ENCODE data around the gene RCOR2. TPM values are rescaled to one million over a fixed set of nuclear protein-coding genes. Genes with fewer than 3 reads are reported as not detected.
A peak's percentile ranks its signal among the peaks of the same experiment; 100 is the strongest.

The RCOR2 gene
- total and polyA plus RNA-seq, 2 of the 13 experiments (the other 11 are each of a cell fraction or from before 2014, with no cell fraction given), result 8.3 to 8.5 TPM

DNA sequence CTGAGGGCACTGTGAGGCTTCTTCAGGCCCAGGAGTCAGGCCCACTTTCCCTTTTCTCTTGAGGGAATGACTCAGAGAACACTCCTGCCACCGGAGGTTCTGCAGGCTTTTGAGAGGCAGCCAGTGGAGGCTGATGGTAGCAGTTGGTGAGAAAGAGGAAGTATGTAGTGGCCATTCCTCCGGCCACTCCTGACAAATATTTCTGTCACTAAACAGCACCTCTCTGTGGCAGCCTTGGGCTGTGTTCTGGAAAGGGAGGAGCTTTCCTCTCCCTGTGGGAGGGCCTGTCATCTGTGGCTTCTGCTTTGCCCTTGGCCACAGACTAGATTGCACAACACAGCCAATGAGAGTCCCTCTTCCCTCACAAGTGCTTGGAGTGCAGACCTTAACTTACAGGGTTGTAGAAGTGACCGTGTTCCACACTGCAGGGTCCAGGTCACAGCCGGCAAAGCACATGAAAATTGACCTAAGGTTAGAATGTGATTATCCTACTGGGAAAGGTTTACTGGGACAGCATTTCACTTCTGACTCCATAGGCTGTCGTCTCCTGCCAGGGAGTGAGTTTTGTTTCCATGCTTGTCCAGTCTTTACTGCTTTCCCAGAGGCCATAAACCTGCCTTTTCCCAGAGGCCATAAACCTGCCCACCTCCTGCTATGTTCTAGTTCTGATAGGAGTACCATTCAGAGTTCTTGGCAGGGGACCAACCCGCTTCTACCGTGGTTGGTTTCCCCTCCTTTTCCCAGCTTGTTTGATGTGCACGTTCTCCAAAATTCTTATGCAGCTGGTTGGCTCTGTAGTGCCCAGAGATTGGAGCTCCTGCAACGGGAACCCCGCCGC is 44.8 kb downstream of the RCOR2 start (continued):
- TF ChIP-seq, protein P1, sequence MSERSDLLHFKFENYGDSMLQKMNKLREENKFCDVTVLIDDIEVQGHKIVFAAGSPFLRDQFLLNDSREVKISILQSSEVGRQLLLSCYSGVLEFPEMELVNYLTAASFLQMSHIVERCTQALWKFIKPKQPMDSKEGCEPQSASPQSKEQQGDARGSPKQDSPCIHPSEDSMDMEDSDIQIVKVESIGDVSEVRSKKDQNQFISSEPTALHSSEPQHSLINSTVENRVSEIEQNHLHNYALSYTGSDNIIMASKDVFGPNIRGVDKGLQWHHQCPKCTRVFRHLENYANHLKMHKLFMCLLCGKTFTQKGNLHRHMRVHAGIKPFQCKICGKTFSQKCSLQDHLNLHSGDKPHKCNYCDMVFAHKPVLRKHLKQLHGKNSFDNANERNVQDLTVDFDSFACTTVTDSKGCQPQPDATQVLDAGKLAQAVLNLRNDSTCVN (CRISPR knock-in tag; IDR thresholded peaks at IDR 0.05; ENCODE audit: borderline replicate concordance), result peak; percentile 60; the same call in 1 of the 2 replicates
- TF ChIP-seq, protein P2, sequence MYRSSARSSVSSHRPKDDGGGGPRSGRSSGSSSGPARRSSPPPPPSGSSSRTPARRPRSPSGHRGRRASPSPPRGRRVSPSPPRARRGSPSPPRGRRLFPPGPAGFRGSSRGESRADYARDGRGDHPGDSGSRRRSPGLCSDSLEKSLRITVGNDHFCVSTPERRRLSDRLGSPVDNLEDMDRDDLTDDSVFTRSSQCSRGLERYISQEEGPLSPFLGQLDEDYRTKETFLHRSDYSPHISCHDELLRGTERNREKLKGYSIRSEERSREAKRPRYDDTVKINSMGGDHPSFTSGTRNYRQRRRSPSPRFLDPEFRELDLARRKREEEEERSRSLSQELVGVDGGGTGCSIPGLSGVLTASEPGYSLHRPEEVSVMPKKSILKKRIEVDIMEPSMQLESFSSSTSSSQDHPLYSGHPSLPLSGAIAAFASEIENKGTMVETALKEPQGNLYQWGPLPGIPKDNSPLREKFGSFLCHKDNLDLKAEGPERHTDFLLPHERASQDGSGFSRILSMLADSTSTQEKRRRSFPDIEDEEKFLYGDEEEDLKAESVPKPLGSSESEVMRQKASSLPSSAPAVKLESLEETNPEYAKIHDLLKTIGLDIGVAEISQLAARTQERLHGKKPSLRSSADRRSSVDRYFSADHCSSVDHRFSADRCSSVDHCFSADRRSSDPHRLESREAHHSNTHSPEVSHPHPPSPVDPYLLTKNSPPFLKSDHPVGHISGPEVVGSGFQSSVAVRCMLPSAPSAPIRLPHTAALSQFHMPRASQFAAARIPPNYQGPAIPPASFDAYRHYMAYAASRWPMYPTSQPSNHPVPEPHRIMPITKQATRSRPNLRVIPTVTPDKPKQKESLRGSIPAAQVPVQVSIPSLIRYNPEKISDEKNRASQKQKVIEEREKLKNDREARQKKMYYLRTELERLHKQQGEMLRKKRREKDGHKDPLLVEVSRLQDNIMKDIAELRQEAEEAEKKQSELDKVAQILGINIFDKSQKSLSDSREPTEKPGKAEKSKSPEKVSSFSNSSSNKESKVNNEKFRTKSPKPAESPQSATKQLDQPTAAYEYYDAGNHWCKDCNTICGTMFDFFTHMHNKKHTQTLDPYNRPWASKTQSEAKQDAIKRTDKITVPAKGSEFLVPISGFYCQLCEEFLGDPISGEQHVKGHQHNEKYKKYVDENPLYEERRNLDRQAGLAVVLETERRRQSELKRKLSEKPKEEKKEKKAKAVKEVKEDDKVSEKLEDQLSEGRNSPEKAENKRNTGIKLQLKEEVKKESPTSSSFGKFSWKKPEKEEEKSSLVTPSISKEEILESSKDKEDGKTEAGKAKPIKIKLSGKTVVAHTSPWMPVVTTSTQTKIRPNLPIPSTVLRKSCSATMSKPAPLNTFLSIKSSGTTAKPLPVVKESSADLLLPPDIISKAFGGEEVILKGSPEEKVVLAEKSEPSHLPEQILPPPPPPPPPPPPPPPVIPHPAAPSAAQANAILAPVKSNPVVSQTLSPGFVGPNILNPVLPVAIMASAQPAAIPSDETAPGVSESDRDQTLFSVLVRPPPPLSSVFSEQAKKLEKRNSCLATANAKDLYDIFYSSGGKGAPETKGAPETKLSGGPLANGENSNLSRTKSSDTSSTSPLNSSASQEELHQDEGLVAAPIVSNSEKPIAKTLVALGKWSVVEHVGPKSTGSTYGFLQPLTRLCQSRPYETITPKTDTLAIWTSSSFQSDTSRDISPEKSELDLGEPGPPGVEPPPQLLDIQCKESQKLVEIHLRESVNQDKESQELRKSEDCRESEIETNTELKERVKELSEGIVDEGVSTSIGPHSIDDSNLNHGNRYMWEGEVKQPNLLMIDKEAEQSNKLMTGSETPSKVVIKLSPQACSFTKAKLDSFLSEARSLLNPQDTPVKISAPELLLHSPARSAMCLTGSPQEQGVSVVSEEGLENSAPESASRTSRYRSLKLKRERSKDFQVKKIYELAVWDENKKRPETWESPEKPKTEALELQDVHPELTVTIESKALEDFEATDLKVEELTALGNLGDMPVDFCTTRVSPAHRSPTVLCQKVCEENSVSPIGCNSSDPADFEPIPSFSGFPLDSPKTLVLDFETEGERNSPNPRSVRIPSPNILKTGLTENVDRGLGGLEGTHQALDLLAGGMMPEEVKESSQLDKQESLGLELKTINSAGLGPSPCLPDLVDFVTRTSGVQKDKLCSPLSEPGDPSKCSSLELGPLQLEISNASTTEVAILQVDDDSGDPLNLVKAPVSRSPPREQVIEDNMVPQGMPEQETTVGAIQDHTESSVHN (CRISPR knock-in tag; IDR thresholded peaks at IDR 0.05), result no peak
- TF ChIP-seq, protein P3, sequence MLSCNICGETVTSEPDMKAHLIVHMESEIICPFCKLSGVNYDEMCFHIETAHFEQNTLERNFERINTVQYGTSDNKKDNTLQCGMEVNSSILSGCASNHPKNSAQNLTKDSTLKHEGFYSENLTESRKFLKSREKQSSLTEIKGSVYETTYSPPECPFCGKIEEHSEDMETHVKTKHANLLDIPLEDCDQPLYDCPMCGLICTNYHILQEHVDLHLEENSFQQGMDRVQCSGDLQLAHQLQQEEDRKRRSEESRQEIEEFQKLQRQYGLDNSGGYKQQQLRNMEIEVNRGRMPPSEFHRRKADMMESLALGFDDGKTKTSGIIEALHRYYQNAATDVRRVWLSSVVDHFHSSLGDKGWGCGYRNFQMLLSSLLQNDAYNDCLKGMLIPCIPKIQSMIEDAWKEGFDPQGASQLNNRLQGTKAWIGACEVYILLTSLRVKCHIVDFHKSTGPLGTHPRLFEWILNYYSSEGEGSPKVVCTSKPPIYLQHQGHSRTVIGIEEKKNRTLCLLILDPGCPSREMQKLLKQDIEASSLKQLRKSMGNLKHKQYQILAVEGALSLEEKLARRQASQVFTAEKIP (CRISPR knock-in tag; IDR thresholded peaks at IDR 0.05; ENCODE audit: borderline replicate concordance), result no peak
- no peak for TF ChIP-seq ZNF703 (CRISPR knock-in tag; IDR thresholded peaks at IDR 0.05; ENCODE audit: borderline replicate concordance)
- TF ChIP-seq SRSF4 (IDR thresholded peaks at IDR 0.05; ENCODE audit: low read depth, low read length, poor library complexity, severe bottlenecking), result no peak
- TF ChIP-seq ZSCAN22 (CRISPR knock-in tag; IDR thresholded peaks at IDR 0.05), result no peak
- TF ChIP-seq, protein P4, sequence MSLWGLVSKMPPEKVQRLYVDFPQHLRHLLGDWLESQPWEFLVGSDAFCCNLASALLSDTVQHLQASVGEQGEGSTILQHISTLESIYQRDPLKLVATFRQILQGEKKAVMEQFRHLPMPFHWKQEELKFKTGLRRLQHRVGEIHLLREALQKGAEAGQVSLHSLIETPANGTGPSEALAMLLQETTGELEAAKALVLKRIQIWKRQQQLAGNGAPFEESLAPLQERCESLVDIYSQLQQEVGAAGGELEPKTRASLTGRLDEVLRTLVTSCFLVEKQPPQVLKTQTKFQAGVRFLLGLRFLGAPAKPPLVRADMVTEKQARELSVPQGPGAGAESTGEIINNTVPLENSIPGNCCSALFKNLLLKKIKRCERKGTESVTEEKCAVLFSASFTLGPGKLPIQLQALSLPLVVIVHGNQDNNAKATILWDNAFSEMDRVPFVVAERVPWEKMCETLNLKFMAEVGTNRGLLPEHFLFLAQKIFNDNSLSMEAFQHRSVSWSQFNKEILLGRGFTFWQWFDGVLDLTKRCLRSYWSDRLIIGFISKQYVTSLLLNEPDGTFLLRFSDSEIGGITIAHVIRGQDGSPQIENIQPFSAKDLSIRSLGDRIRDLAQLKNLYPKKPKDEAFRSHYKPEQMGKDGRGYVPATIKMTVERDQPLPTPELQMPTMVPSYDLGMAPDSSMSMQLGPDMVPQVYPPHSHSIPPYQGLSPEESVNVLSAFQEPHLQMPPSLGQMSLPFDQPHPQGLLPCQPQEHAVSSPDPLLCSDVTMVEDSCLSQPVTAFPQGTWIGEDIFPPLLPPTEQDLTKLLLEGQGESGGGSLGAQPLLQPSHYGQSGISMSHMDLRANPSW (CRISPR knock-in tag; IDR thresholded peaks at IDR 0.05; ENCODE audit: borderline replicate concordance), result no peak
- no peak for TF ChIP-seq CENPT (CRISPR knock-in tag; IDR thresholded peaks at IDR 0.05; ENCODE audit: low read depth)
- TF ChIP-seq ZNF441 (CRISPR knock-in tag; IDR thresholded peaks at IDR 0.05; ENCODE audit: borderline replicate concordance), result no peak; the same call in 1 of the 2 replicates
- TF ChIP-seq RORA (CRISPR knock-in tag; IDR thresholded peaks at IDR 0.05), result no peak
- TF ChIP-seq, protein P5, sequence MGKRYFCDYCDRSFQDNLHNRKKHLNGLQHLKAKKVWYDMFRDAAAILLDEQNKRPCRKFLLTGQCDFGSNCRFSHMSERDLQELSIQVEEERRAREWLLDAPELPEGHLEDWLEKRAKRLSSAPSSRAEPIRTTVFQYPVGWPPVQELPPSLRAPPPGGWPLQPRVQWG (CRISPR knock-in tag; IDR thresholded peaks at IDR 0.05; ENCODE audit: borderline replicate concordance, low read depth), result no peak

Data from HepG2 (cell line).